Kidney epithelial cell (primary cell): Measurements from ENCODE around the gene DNAJC4. TPM values are rescaled to one million over a fixed set of nuclear protein-coding genes. Genes with fewer than 3 reads are reported as not detected.

Source experiments
- DNase-seq: peaks from one replicate; pipeline ENCODE4 v3.0.0-alpha.2; 2010; ENCODE audit warnings: low read depth
- H3K27me3 ChIP-seq: 2 replicates; pipeline ENCODE4 v1.6.0; 2011; ENCODE audit warnings: low read length; ENCODE audit not compliant: control insufficient read depth, insufficient read depth
- H3K36me3 ChIP-seq: 2 replicates; pipeline ENCODE4 v1.5.1; 2011; ENCODE audit warnings: low read length; ENCODE audit not compliant: control insufficient read depth, insufficient read depth
- H3K4me3 ChIP-seq: 2 replicates; pipeline ENCODE4 v1.5.1; 2011; ENCODE audit warnings: low read depth, mild to moderate bottlenecking, control low read depth, low read length
- CTCF ChIP-seq: IDR thresholded peaks from 2 replicates; pipeline ENCODE4 v1.5.1; 2011; ENCODE audit warnings: mild to moderate bottlenecking, moderate library complexity, low read length, control low read depth, inconsistent platforms; ENCODE audit not compliant: insufficient read depth, poor library complexity, severe bottlenecking
- total RNA-seq: library from RNA; depleted of rRNA; stranded (reverse); fragments of >200 nt; gene quantifications from 2 replicates; pipeline ENCODE4 v1.2.3, GENCODE V29; 2015

Gene DNAJC4
- total RNA-seq, 1 donor from 2014 or later, result 14.8 TPM

DNA sequence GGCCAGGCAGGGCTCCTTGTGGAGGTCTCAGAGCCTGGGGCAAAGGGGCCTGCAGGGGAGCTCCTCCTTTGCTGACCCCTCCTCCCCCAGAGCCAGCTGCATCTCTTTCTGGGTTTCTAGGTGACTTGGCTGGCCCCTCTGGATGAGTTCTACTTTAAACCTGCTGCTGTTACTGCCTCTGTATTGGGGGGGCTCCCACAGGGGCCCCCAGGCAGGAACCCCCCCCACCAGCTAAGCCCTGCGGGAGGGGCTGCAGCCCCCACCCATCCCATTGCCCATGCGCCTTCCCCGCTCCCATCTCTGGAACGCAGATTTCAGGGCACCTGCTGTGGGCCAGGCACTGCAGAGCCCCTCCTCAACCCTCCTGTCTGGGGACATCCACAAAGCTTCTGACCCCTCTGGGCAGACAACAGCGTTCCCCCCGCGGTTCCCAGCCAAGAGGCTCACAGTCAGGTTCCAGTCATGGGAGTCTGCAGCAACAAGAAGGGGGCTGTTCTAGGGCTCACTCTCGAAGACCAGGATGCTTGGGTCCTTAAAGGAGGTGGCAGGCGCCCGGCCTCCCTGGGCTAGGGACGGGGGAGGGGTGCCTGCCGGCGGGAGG lies 20.2 kb downstream of the DNAJC4 start:
- peak overlapping the region; percentile 77 for H3K4me3 ChIP-seq
- no peaks in the 10 kb centered on the region for H3K27me3 ChIP-seq
- no peaks in the 10 kb centered on the region for H3K36me3 ChIP-seq
- no peak for DNase-seq
- TF ChIP-seq CTCF, result no peak

DNA sequence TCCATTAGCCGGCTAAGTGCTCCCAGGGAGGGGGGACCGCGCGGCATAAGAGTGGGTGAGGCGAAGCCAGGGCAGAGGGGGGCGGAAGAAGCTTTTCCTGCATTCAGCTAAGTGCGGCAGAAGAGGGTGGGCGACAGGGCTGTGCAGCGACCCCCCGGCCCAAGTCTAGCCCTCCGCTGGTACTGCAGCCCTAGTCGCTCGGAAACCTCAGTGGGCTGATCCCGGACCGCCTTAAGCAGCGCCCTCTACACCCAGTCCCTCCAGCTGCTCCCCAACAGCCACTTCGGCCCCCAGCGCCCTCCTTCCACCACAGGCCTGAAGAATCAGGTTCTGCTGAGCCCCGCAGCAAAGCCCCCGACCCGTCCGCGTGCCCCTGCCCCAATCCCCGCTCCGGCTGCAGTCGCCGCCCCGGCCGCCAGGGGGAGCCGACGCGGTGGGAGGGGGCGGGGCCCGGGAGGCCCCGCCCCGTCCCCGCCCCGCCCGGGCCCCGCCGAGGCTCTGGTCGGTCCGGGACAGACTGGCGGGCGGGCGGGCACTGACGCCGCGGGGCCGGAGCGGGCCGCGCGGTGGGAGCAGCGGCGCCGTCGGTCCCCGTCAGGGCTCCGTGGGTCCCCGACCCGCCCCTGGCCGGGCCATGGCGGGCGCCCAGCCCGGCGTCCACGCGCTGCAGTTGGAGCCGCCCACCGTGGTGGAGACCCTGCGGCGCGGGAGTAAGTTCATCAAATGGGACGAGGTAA lies 20.8 kb downstream of the DNAJC4 start, which contains the start of gene PLCB3:
PLCB3 (plus strand) TSS at position 515 of the 737 bp plus-strand sequence; CDS start at position 635, 120 bp downstream.
- no peaks in the 10 kb centered on the region for H3K27me3 ChIP-seq
- H3K36me3 ChIP-seq, result no peaks in the 10 kb centered on the region
- peak within 1 kb of the TSS; percentile 77 for H3K4me3 ChIP-seq
- peak; percentile 47 for TF ChIP-seq CTCF
- DNase-seq, result no peak

- DNase-seq, result no peak
- H3K36me3 ChIP-seq, result peaks cover 2% of the 10 kb centered on the region
- TF ChIP-seq CTCF, result no peak
- peak overlapping the region; percentile 77 for H3K4me3 ChIP-seq
- H3K27me3 ChIP-seq, result no peaks in the 10 kb centered on the region
Measured at GRCh38 chr11:64251753-64252002, 21.3 kb downstream of the DNAJC4 start.

DNA sequence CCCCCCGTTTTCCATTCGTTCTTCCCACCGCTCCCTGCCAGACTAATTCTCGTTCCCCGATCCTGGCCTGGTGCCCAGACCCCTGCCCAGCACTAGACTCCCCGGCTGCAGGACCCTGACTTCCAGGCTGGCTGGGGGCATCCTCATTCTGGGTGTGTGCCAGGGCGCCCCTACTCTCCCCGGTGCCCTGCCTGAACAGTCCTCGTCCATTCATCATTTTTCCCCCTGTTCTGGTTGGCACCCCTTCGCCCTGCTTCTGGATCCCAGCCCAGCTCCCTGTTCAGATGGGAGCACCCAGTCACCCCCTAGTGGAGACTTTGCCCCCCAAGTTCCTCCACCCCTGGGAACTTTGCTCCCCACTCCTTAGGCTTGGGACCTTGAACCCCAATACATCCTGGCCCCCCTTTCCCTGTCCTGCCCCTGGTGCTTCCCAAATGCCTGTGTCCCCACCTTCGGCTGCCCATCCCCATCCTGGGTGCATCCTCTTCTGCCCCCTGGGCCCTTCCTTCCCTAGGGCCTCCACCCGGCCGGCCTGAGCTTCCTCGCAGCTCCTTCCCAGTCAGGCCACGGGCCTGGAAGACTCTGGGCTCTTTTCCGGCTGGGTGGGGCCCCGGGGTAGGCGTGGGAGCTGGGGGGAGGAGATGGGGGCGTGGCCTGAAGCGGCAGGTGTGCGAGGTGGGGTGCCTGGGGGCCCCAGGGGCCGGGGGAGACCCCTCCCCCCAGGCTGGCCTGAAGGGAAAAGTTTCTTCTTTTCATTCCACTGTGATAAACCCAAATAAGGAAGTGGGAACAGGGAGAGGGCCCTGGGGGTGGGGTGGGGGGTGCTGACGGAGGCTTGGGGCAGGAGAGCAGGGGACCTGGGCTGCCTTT lies 21.9 kb downstream of the DNAJC4 start:
- TF ChIP-seq CTCF, result peak; percentile 38
- Histone ChIP-seq H3K36me3 (peaks cover 2% of the 10 kb centered on the region), H3K27me3 (no peaks in the 10 kb centered on the region), H3K4me3 (peak overlapping the region; percentile 77)
- DNase-seq, result no peak

DNA sequence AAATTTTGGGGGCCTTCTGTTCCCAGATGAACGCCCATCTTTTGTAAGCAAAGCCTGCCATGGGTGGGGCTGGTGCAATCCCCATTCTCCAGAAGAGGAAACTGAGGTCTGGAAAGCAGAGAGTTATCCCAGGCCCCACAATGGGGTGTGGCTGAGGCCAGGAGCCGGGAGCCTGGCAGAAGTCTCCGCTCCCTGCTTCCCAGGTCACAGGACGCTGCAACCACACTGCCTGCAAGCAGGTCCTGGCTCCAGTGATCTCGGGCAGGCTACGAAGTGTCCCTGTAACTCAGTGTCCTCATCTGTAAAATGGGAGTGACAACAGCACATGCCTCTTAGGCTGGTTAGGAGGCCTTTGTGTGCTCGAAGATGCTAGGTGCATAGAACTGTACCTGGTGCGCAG lies 22.7 kb downstream of the DNAJC4 start:
- DNase-seq, result no peak
- Histone ChIP-seq H3K36me3 (peaks cover 2% of the 10 kb centered on the region), H3K4me3 (no peak overlapping the region), H3K27me3 (no peaks in the 10 kb centered on the region)
- TF ChIP-seq CTCF, result no peak
